Activated CD4-positive, alpha-beta T cell treated with anti-CD3 and anti-CD28 coated beads, Interleukin-2, amount 10 ng/mL, durations not matched to agents 24 days and 14 days (primary cell): Measurements from ENCODE around the gene RIF1. TPM values are rescaled to one million over a fixed set of nuclear protein-coding genes. Genes with fewer than 3 reads are reported as not detected.

Experiments used
- DNase-seq: peaks from one replicate; pipeline ENCODE4 v3.0.0; 2022
- H3K27ac Mint-ChIP-seq: one replicate; pipeline ENCODE4 v1.8.0; 2022; ENCODE audit warnings: mild to moderate bottlenecking, mixed read lengths
- H3K27me3 Mint-ChIP-seq: one replicate; pipeline ENCODE4 v1.8.0; 2022; ENCODE audit warnings: mixed read lengths
- H3K36me3 Mint-ChIP-seq: one replicate; pipeline ENCODE4 v1.8.0; 2022; ENCODE audit warnings: low read depth, mild to moderate bottlenecking, mixed read lengths
- H3K4me1 Mint-ChIP-seq: one replicate; pipeline ENCODE4 v1.8.0; 2021; ENCODE audit warnings: mixed read lengths
- H3K4me3 Mint-ChIP-seq: one replicate; pipeline ENCODE4 v1.8.0; 2022; ENCODE audit warnings: mild to moderate bottlenecking, moderate library complexity, mixed read lengths
- H3K9me3 Mint-ChIP-seq: one replicate; pipeline ENCODE4 v1.8.0; 2021; ENCODE audit warnings: mixed read lengths
- intact Hi-C: fragments of 100-400 bp; cut with micrococcal nuclease; formaldehyde crosslinking; loops from one replicate; pipeline ENCODE4 v1.15.1; 2023
- total RNA-seq: library from RNA; stranded (reverse); gene quantifications from 2 replicates; pipeline ENCODE4 v1.2.3, GENCODE V29; 2022

RIF1 gene
- total RNA-seq, 1 donor from 2014 or later = 84.8 TPM

DNA sequence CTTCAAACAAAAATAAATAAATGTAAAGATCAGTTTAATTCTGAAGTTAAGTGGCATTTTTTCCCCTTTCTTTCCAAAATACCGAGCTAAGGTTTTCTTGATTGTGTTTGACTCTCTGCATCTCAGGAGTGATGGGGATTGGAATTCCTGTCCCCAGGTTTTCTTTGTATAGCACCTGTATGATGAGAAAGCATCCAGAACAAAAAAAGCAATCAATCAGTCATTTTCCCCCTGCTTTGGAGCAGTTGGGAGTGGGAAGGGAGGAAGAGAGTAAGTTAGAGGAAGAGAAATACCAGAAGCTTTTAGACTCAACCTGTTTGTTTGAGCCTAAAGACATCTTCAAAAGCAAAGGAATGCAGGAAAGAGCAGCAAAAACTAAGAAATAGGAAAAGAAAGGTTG lies 88.5 kb downstream of the RIF1 start:
- Mint-ChIP-seq H3K27me3 (no peaks in the 10 kb centered on the region), H3K4me1 (no peaks in the 10 kb centered on the region), H3K9me3 (no peaks in the 10 kb centered on the region), H3K36me3 (peaks cover 9% of the 10 kb centered on the region), H3K4me3 (no peak overlapping the region), H3K27ac (no peak overlapping the region)
- intact Hi-C loops = no loop called here
- no peak for DNase-seq

DNA sequence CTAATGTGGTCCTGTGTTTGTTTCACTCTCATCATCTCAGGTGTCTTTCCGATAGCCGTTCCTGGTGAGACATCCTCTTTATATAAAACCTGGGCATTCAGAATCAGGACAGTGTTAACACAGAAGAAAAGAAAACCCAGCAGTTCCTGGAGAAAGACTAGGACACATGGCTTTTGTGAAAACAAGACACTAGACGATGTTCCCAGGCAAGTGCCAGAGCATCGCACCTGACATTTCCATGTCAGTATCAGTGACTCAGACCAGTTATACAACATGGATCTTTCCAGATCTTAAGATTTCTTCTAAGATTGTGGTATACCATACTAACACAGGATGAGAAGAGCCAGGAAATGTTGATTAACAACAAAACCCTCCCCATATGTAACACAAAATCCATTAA lies 96.5 kb downstream of the RIF1 start:
- no peak for DNase-seq
- intact Hi-C loops = no loop called here
- Mint-ChIP-seq H3K9me3 (no peaks in the 10 kb centered on the region), H3K27me3 (no peaks in the 10 kb centered on the region), H3K4me1 (no peaks in the 10 kb centered on the region), H3K27ac (no peak overlapping the region), H3K36me3 (peaks cover 2% of the 10 kb centered on the region), H3K4me3 (no peak overlapping the region)

DNA sequence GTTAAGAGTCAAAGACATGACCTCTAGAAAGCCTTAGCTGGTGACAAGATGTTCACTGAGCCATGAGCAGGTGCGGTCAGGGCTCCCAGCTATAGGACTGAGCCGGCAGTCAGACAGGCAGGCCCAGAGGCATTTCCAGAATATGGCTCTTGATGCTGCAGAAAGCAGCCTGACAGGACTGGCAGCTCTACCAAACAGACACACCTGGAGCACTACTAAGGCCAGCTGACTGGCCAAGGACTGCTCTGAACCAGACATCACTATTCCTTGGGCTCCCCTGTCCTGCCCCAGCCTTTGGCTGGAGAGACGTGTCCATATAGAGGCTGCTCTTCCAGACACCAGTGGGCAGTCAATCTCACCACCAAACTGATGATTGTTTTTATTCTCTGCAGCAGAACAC lies 98.8 kb downstream of the RIF1 start:
- no peaks in the 10 kb centered on the region for H3K9me3 Mint-ChIP-seq

DNA sequence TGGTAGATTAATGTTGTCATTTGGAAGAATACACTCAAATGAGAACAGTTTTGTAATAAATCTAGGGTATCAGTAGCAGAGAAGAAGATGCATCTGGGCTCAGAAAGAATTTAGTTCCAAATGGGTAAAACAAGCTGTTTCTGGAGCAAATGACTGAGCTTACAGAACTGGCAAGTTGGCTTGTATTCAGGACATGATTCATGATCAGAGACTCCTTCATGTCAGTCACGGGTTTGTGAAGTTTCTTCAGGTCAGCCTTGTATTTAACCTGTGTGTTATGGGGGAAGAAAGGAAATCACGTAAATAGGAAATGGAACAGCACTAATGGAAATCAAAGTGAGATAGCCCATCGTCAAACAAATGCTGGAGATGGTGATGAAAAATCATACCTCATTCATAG lies 109.1 kb downstream of the RIF1 start:
- no peaks in the 10 kb centered on the region for H3K27me3 Mint-ChIP-seq
- H3K9me3 Mint-ChIP-seq = no peaks in the 10 kb centered on the region
- DNase-seq = no peak
- H3K27ac Mint-ChIP-seq = no peak overlapping the region
- H3K4me3 Mint-ChIP-seq = no peak overlapping the region
- H3K4me1 Mint-ChIP-seq = no peaks in the 10 kb centered on the region
- intact Hi-C loops = no loop called here
- H3K36me3 Mint-ChIP-seq = no peaks in the 10 kb centered on the region

More for the DNA sequence above, 98.8 kb downstream of the RIF1 start:
- no peaks in the 10 kb centered on the region for H3K27me3 Mint-ChIP-seq
- H3K4me1 Mint-ChIP-seq = no peaks in the 10 kb centered on the region
- no peak overlapping the region for H3K27ac Mint-ChIP-seq
- intact Hi-C loops = no loop called here
- no peaks in the 10 kb centered on the region for H3K36me3 Mint-ChIP-seq
- no peak for DNase-seq
- H3K4me3 Mint-ChIP-seq = no peak overlapping the region

GRCh38 chr2:151520976-151521375 lies 111.3 kb downstream of the RIF1 start:
- Mint-ChIP-seq H3K9me3 (no peaks in the 10 kb centered on the region), H3K36me3 (no peaks in the 10 kb centered on the region), H3K4me1 (no peaks in the 10 kb centered on the region), H3K27ac (no peak overlapping the region), H3K27me3 (no peaks in the 10 kb centered on the region), H3K4me3 (no peak overlapping the region)
- no peak for DNase-seq
- intact Hi-C loops = no loop called here

DNA sequence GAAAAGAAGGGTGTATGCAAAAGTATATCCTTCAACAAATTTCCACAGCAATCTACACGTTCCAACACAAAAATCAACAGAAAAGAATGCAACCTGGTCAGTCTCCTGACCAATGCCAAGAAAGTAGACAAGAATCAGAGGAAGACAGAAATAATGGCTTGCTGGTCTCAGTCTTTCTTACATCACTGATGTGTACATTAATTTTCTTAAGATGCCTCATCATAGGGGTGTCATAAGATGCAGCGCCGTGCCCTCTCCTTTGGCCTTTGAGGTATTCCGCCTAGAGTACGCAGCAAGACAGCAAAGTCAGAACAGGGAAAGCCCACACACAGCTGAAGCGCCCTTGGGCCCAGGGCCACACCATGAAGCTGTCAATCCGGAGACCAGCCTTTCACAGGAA lies 112.9 kb downstream of the RIF1 start:
- Mint-ChIP-seq H3K36me3 (no peaks in the 10 kb centered on the region), H3K4me1 (no peaks in the 10 kb centered on the region), H3K27me3 (no peaks in the 10 kb centered on the region)

DNA sequence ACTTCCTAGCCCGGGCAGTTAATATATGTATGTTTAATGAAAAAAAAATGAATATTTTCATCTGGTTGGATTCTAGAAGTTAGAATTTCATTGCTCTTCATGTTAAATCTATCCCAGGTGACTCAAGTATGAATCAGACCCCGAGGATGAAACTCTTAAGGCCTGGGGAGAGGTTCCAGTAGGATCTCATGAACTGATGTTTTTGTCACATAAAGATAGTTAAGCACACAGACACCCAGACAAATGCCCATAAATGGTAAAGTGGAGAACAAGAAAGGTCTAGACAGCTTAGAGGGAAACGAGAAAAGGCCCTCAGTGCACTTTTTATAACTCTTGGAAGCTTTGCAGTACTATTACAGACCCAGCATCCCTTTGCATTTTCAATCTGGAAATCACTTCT lies 114.1 kb downstream of the RIF1 start:
- H3K4me3 Mint-ChIP-seq = no peak overlapping the region
- H3K27me3 Mint-ChIP-seq = no peaks in the 10 kb centered on the region
- H3K4me1 Mint-ChIP-seq = no peaks in the 10 kb centered on the region
- no peaks in the 10 kb centered on the region for H3K36me3 Mint-ChIP-seq
- no peaks in the 10 kb centered on the region for H3K9me3 Mint-ChIP-seq
- no peak for DNase-seq
- no peak overlapping the region for H3K27ac Mint-ChIP-seq
- intact Hi-C loops = no loop called here

More for the DNA sequence above, 112.9 kb downstream of the RIF1 start:
- H3K9me3 Mint-ChIP-seq = no peaks in the 10 kb centered on the region
- H3K27ac Mint-ChIP-seq = no peak overlapping the region
- DNase-seq = no peak
- intact Hi-C loops = no loop called here
- H3K4me3 Mint-ChIP-seq = no peak overlapping the region

DNA sequence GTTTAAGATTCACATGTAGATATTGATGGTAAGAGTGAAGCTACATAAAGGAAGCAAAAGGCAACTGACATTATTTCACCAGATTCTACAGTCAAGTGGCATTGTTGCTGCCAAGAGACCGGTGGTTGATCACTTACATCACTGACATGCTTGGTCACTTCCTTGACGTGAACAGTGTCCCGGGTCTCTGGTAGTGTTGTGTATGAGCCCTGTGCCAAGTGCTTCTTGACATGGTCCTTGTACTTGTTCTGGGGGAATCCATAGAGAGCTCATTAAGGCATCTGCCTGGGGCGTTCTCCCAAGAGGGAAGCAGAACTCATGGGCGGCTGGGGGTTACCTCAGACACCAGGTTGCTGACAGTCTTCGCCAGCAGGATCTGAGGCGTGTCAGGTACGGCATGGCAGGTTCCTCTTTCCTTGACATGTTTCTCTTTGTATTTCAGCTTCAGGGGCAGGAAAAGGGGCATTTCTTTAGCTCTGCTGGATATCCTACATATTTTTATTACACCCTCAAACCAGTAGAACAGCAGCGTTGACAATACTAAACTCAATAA lies 116.2 kb downstream of the RIF1 start:
- H3K36me3 Mint-ChIP-seq = no peaks in the 10 kb centered on the region
- H3K4me1 Mint-ChIP-seq = no peaks in the 10 kb centered on the region
- DNase-seq = no peak
- no peak overlapping the region for H3K4me3 Mint-ChIP-seq
- H3K9me3 Mint-ChIP-seq = no peaks in the 10 kb centered on the region
- H3K27ac Mint-ChIP-seq = no peak overlapping the region
- intact Hi-C loops = no loop called here
- no peaks in the 10 kb centered on the region for H3K27me3 Mint-ChIP-seq

GRCh38 chr2:151526572-151527090 lies 116.9 kb downstream of the RIF1 start:
- Mint-ChIP-seq H3K36me3 (no peaks in the 10 kb centered on the region), H3K9me3 (no peaks in the 10 kb centered on the region), H3K27me3 (no peaks in the 10 kb centered on the region), H3K4me3 (no peak overlapping the region), H3K4me1 (no peaks in the 10 kb centered on the region), H3K27ac (no peak overlapping the region)
- intact Hi-C loops = no loop called here
- DNase-seq = no peak

Other genes starting within 250 kb of the RIF1 start
- gene RBM43, start 148.0 kb upstream of the RIF1 start, total RNA-seq = 2.5 and 3.4 TPM in 2 replicates
- gene NMI, start 120.2 kb upstream of the RIF1 start, total RNA-seq = 36.7 and 37.2 TPM in 2 replicates
- not detected in 2 replicates for gene TNFAIP6, start 52.3 kb upstream of the RIF1 start, total RNA-seq